Adipocyte (in vitro differentiated cells): Measurements from ENCODE around the gene MYO10.

Experiments used
- DNase-seq: peaks from one replicate; pipeline ENCODE4 v3.0.0-alpha.2; 2015; ENCODE audit warnings: low read depth
- H3K27me3 ChIP-seq: replicated peaks from 2 replicates; pipeline ENCODE4 v1.7.0; 2013; ENCODE audit warnings: mild to moderate bottlenecking, low read length, moderate library complexity; ENCODE audit not compliant: control insufficient read depth, insufficient read depth
- H3K36me3 ChIP-seq: 2 replicates; pipeline ENCODE4 v1.7.0; 2013; ENCODE audit warnings: low read length, mild to moderate bottlenecking, moderate library complexity; ENCODE audit not compliant: control insufficient read depth, insufficient read depth, severe bottlenecking
- H3K4me1 ChIP-seq: 2 replicates; pipeline ENCODE4 v1.7.0; 2013; ENCODE audit warnings: mild to moderate bottlenecking, low read length, moderate library complexity; ENCODE audit not compliant: control insufficient read depth, insufficient read depth
- H3K4me3 ChIP-seq: 2 replicates; pipeline ENCODE4 v1.7.0; 2013; ENCODE audit warnings: mild to moderate bottlenecking, low read length, moderate library complexity
- H3K9ac ChIP-seq: 2 replicates; pipeline ENCODE4 v1.7.0; 2013; ENCODE audit warnings: mild to moderate bottlenecking, low read length, moderate library complexity
- H3K9me3 ChIP-seq: 2 replicates; pipeline ENCODE4 v1.7.0; 2013; ENCODE audit warnings: mild to moderate bottlenecking, low read length, moderate library complexity; ENCODE audit not compliant: control insufficient read depth

The MYO10 gene

GRCh38 chr5:16690243-16690852 is 245.7 kb downstream of the MYO10 start:
- peak; percentile 57 for DNase-seq
- H3K4me1 ChIP-seq, result no peaks in the 10 kb centered on the region
- H3K9ac ChIP-seq, result no peak overlapping the region
- H3K27me3 ChIP-seq, result no peaks in the 10 kb centered on the region
- no peaks in the 10 kb centered on the region for H3K36me3 ChIP-seq
- no peaks in the 10 kb centered on the region for H3K9me3 ChIP-seq
- H3K4me3 ChIP-seq, result no peak overlapping the region

- Histone ChIP-seq H3K9ac (no peak overlapping the region), H3K4me3 (no peak overlapping the region), H3K36me3 (peaks cover 8% of the 10 kb centered on the region), H3K27me3 (no peaks in the 10 kb centered on the region), H3K9me3 (no peaks in the 10 kb centered on the region), H3K4me1 (peaks cover 4% of the 10 kb centered on the region)
- DNase-seq, result no peak
Measured at GRCh38 chr5:16687898-16688297, 248.2 kb downstream of the MYO10 start.

- Histone ChIP-seq H3K9ac (no peak overlapping the region), H3K4me1 (peaks cover 4% of the 10 kb centered on the region), H3K36me3 (peaks cover 32% of the 10 kb centered on the region), H3K4me3 (no peak overlapping the region), H3K27me3 (no peaks in the 10 kb centered on the region), H3K9me3 (no peaks in the 10 kb centered on the region)
- no peak for DNase-seq
Measured at GRCh38 chr5:16685069-16685468, 251.0 kb downstream of the MYO10 start.

- peaks cover 46% of the 10 kb centered on the region for H3K36me3 ChIP-seq
- no peaks in the 10 kb centered on the region for H3K27me3 ChIP-seq
- DNase-seq, result no peak
- no peaks in the 10 kb centered on the region for H3K9me3 ChIP-seq
- no peak overlapping the region for H3K4me3 ChIP-seq
- H3K9ac ChIP-seq, result no peak overlapping the region
- peaks cover 4% of the 10 kb centered on the region for H3K4me1 ChIP-seq
Measured at GRCh38 chr5:16681876-16682275, 254.2 kb downstream of the MYO10 start.

GRCh38 chr5:16679863-16680262 is 256.2 kb downstream of the MYO10 start:
- no peaks in the 10 kb centered on the region for H3K9me3 ChIP-seq
- peaks cover 4% of the 10 kb centered on the region for H3K4me1 ChIP-seq
- no peak for DNase-seq
- no peaks in the 10 kb centered on the region for H3K27me3 ChIP-seq
- H3K4me3 ChIP-seq, result no peak overlapping the region
- no peak overlapping the region for H3K9ac ChIP-seq
- peaks cover 52% of the 10 kb centered on the region for H3K36me3 ChIP-seq

GRCh38 chr5:16679190-16679589 is 256.9 kb downstream of the MYO10 start:
- Histone ChIP-seq H3K27me3 (no peaks in the 10 kb centered on the region), H3K36me3 (peaks cover 57% of the 10 kb centered on the region), H3K4me3 (no peak overlapping the region), H3K9me3 (no peaks in the 10 kb centered on the region), H3K4me1 (peaks cover 1% of the 10 kb centered on the region), H3K9ac (no peak overlapping the region)
- DNase-seq, result no peak

- no peaks in the 10 kb centered on the region for H3K4me1 ChIP-seq
- H3K9ac ChIP-seq, result no peak overlapping the region
- H3K9me3 ChIP-seq, result no peaks in the 10 kb centered on the region
- peaks cover 55% of the 10 kb centered on the region for H3K36me3 ChIP-seq
- no peaks in the 10 kb centered on the region for H3K27me3 ChIP-seq
- H3K4me3 ChIP-seq, result no peak overlapping the region
- DNase-seq, result no peak
Measured at GRCh38 chr5:16675806-16676205, 260.3 kb downstream of the MYO10 start.

GRCh38 chr5:16674750-16675149 is 261.3 kb downstream of the MYO10 start:
- DNase-seq, result no peak
- H3K4me3 ChIP-seq, result no peak overlapping the region
- H3K9ac ChIP-seq, result no peak overlapping the region
- H3K4me1 ChIP-seq, result peaks cover 5% of the 10 kb centered on the region
- peaks cover 45% of the 10 kb centered on the region for H3K36me3 ChIP-seq
- H3K9me3 ChIP-seq, result no peaks in the 10 kb centered on the region
- H3K27me3 ChIP-seq, result no peaks in the 10 kb centered on the region

GRCh38 chr5:16673241-16674201 is 262.6 kb downstream of the MYO10 start:
- Histone ChIP-seq H3K27me3 (no peaks in the 10 kb centered on the region), H3K36me3 (peaks cover 33% of the 10 kb centered on the region), H3K4me1 (peaks cover 8% of the 10 kb centered on the region), H3K9me3 (no peaks in the 10 kb centered on the region), H3K4me3 (no peak overlapping the region), H3K9ac (no peak overlapping the region)
- DNase-seq, result no peak

- Histone ChIP-seq H3K4me3 (no peak overlapping the region), H3K4me1 (peaks cover 8% of the 10 kb centered on the region), H3K27me3 (no peaks in the 10 kb centered on the region), H3K9ac (no peak overlapping the region), H3K9me3 (no peaks in the 10 kb centered on the region), H3K36me3 (peaks cover 39% of the 10 kb centered on the region)
- no peak for DNase-seq
Measured at GRCh38 chr5:16671208-16671607, 264.9 kb downstream of the MYO10 start.

GRCh38 chr5:16669776-16670175 is 266.3 kb downstream of the MYO10 start:
- H3K4me1 ChIP-seq, result peaks cover 8% of the 10 kb centered on the region
- no peaks in the 10 kb centered on the region for H3K27me3 ChIP-seq
- no peaks in the 10 kb centered on the region for H3K9me3 ChIP-seq
- no peak overlapping the region for H3K4me3 ChIP-seq
- H3K36me3 ChIP-seq, result peaks cover 33% of the 10 kb centered on the region
- peak; percentile 94 for DNase-seq
- H3K9ac ChIP-seq, result no peak overlapping the region
